Spleen (tissue), 7 donors: Measurements from ENCODE around the gene RAB11B.

Source experiments
- POLR2AphosphoS5 ChIP-seq, 3 donors: sonication (generic); formaldehyde crosslinking; IDR thresholded peaks; one replicate each; pipeline ENCODE4 v1.5.1; 2017; ENCODE audit warnings: antibody characterized with exemption in 3 of 3
- TF ChIP-seq, protein P1 (sequence below), 11 experiments: fragments of 200-600 bp in 7 of 11; fragments of 450-650 bp in 4 of 11; sonication (generic) in 4 of 11; IDR thresholded peaks in 8 of 11; conservative IDR thresholded peaks in 3 of 11; 1 replicate in 7 of 11; 2 replicates in 4 of 11; pipeline versions ENCODE4 v1.4.0 to v1.8.0; 2016 to 2021; ENCODE audit warnings: antibody characterized with exemption in 11 of 11, inconsistent platforms in 4 of 11, mild to moderate bottlenecking in 1 of 11
- donor health status: DM: no; HTN: no; CAD: no; lungs with moderate emphysema.
- donor health status: DM: no; HTN: no; CAD: no.
- donor health status: DM: no; HTN: no; CAD: no.

DNA sequence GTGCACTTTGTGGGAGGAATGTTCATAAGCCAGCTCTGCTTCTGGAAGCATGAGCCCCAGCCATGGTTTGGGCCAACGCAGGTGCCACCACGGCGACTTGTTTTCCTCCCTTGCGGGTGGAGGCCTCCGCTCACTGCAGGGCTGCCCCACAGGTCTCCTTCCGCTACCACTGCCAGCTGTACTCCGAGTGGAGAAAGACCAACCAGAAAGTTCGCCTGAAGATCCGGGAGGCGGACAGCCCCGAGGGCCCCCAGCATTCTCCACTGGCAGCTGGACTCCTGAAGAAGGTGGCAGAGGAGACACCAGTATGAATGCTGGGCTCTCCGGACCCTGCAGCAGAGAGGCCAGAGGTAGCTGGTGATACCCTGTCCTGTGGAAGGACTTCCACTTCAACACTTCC is 48.1 kb downstream of the RAB11B start:
- TF ChIP-seq, protein P1, sequence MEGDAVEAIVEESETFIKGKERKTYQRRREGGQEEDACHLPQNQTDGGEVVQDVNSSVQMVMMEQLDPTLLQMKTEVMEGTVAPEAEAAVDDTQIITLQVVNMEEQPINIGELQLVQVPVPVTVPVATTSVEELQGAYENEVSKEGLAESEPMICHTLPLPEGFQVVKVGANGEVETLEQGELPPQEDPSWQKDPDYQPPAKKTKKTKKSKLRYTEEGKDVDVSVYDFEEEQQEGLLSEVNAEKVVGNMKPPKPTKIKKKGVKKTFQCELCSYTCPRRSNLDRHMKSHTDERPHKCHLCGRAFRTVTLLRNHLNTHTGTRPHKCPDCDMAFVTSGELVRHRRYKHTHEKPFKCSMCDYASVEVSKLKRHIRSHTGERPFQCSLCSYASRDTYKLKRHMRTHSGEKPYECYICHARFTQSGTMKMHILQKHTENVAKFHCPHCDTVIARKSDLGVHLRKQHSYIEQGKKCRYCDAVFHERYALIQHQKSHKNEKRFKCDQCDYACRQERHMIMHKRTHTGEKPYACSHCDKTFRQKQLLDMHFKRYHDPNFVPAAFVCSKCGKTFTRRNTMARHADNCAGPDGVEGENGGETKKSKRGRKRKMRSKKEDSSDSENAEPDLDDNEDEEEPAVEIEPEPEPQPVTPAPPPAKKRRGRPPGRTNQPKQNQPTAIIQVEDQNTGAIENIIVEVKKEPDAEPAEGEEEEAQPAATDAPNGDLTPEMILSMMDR (IDR thresholded peaks at IDR 0.05 in 8 of 11, conservative IDR thresholded peaks at IDR 0.05 in 3 of 11) = no peak
- TF ChIP-seq POLR2AphosphoS5 (IDR thresholded peaks at IDR 0.05) = no peak
